KMS-11 (cell line): Measurements from ENCODE around the gene PDGFA.

ENCODE experiments used
- H2AFZ ChIP-seq: fragments of 200-600 bp; sonication (generic); 2 replicates; pipeline ENCODE4 v1.6.1; 2016; ENCODE audit warnings: antibody characterized with exemption, mixed run types, low read depth
- H3K27ac ChIP-seq: fragments of 200-600 bp; sonication (generic); 2 replicates; pipeline ENCODE4 v1.6.1; 2016; ENCODE audit warnings: mild to moderate bottlenecking, mixed run types
- H3K27me3 ChIP-seq: fragments of 200-600 bp; sonication (generic); 2 replicates; pipeline ENCODE4 v1.6.1; 2017; ENCODE audit warnings: mild to moderate bottlenecking, low read depth, mixed run types, moderate library complexity; ENCODE audit not compliant: insufficient read depth
- H3K36me3 ChIP-seq: fragments of 200-600 bp; sonication (generic); 2 replicates; pipeline ENCODE4 v1.6.1; 2017; ENCODE audit warnings: mild to moderate bottlenecking, mixed run types; ENCODE audit not compliant: insufficient read depth
- H3K4me1 ChIP-seq: fragments of 200-600 bp; sonication (generic); 2 replicates; pipeline ENCODE4 v1.6.1; 2016; ENCODE audit warnings: mild to moderate bottlenecking, low read depth, mixed run types; ENCODE audit not compliant: poor library complexity, severe bottlenecking
- H3K4me2 ChIP-seq: fragments of 200-600 bp; sonication (generic); 2 replicates; pipeline ENCODE4 v1.7.0; 2016; ENCODE audit warnings: mild to moderate bottlenecking, mixed run types
- H3K4me3 ChIP-seq: fragments of 200-600 bp; sonication (generic); IDR thresholded peaks from 2 replicates; pipeline ENCODE4 v1.6.1; 2017; ENCODE audit warnings: low read depth, low read length, mixed read lengths; ENCODE audit not compliant: insufficient read depth
- H3K79me2 ChIP-seq: fragments of 200-600 bp; sonication (generic); 2 replicates; pipeline ENCODE4 v1.6.1; 2016; ENCODE audit warnings: low read depth, mixed run types; ENCODE audit not compliant: insufficient read depth
- H3K9ac ChIP-seq: fragments of 200-600 bp; sonication (generic); 2 replicates; pipeline ENCODE4 v1.6.1; 2016; ENCODE audit warnings: mild to moderate bottlenecking, mixed run types
- H4K20me1 ChIP-seq: fragments of 200-600 bp; sonication (generic); 2 replicates; pipeline ENCODE4 v1.6.1; 2016; ENCODE audit warnings: mild to moderate bottlenecking, mixed run types; ENCODE audit not compliant: insufficient read depth
- CTCF ChIP-seq: fragments of 200-600 bp; sonication (generic); conservative IDR thresholded peaks from 2 replicates; pipeline ENCODE4 v1.6.1; 2017; ENCODE audit warnings: low read depth, mild to moderate bottlenecking, antibody characterized with exemption, low read length, moderate library complexity, mixed read lengths

PDGFA gene

GRCh38 chr7:556837-557557 lies 37.4 kb upstream of the PDGFA start:
- Histone ChIP-seq H3K4me3 (no peak overlapping the region), H3K4me1 (no peaks in the 10 kb centered on the region), H4K20me1 (no peaks in the 10 kb centered on the region), H3K27ac (no peak overlapping the region), H3K27me3 (no peaks in the 10 kb centered on the region), H3K9ac (no peak overlapping the region), H3K79me2 (no peaks in the 10 kb centered on the region), H3K36me3 (no peaks in the 10 kb centered on the region), H3K4me2 (no peak overlapping the region), H2AFZ (no peak overlapping the region)
- no peak for TF ChIP-seq CTCF

- no peaks in the 10 kb centered on the region for H3K4me1 ChIP-seq
- H4K20me1 ChIP-seq, result no peaks in the 10 kb centered on the region
- H3K79me2 ChIP-seq, result no peaks in the 10 kb centered on the region
- H3K4me3 ChIP-seq, result no peak overlapping the region
- no peaks in the 10 kb centered on the region for H3K36me3 ChIP-seq
- no peak overlapping the region for H3K4me2 ChIP-seq
- no peak overlapping the region for H3K27ac ChIP-seq
- TF ChIP-seq CTCF, result no peak
- H3K27me3 ChIP-seq, result no peaks in the 10 kb centered on the region
- no peak overlapping the region for H2AFZ ChIP-seq
- H3K9ac ChIP-seq, result no peak overlapping the region
Measured at GRCh38 chr7:556291-556826, 36.7 kb upstream of the PDGFA start.

- Histone ChIP-seq H2AFZ (no peak overlapping the region), H4K20me1 (no peaks in the 10 kb centered on the region), H3K4me3 (no peak overlapping the region), H3K36me3 (no peaks in the 10 kb centered on the region), H3K79me2 (no peaks in the 10 kb centered on the region), H3K4me2 (no peak overlapping the region), H3K27me3 (no peaks in the 10 kb centered on the region), H3K27ac (no peak overlapping the region), H3K4me1 (no peaks in the 10 kb centered on the region), H3K9ac (no peak overlapping the region)
- no peak for TF ChIP-seq CTCF
Measured at GRCh38 chr7:555551-556160, 36.0 kb upstream of the PDGFA start.

GRCh38 chr7:553636-554111 lies 34.0 kb upstream of the PDGFA start:
- Histone ChIP-seq H3K27me3 (no peaks in the 10 kb centered on the region), H3K4me3 (no peak overlapping the region), H3K27ac (no peak overlapping the region), H3K9ac (no peak overlapping the region), H2AFZ (no peak overlapping the region), H4K20me1 (no peaks in the 10 kb centered on the region), H3K36me3 (no peaks in the 10 kb centered on the region), H3K4me2 (no peak overlapping the region), H3K79me2 (no peaks in the 10 kb centered on the region), H3K4me1 (no peaks in the 10 kb centered on the region)
- TF ChIP-seq CTCF, result no peak
